K562 (cell line): ENCODE measurements around the gene CNOT6. TPM values are rescaled to one million over a fixed set of nuclear protein-coding genes. Genes with fewer than 3 reads are reported as not detected.

Experiments
- ATAC-seq: fragments of 200-7000 bp; cut with Tn5 transposase; 3 replicates; pipeline ENCODE4 v1.9.1; 2020; ENCODE audit warnings: moderate library complexity
- BruUV-seq: library from RNA; stranded (reverse); fragments of 400-500 nt; replicated peaks from 2 replicates; lab custom pipeline; 2021; lab: Mats Ljungman, UMichigan
- CTCF ChIA-PET: fragments of 300-600 bp; formaldehyde crosslinking; extraction: SDS; loops from one replicate; lab custom pipeline; 2021; ENCODE audit warnings: low intra/inter-chr PET ratio; lab: Yijun Ruan, JAX
- POLR2A ChIA-PET: fragments of 300-600, 350-650 bp; sonication (Branson Sonifier 250); formaldehyde crosslinking; extraction: SDS; loops from one replicate; lab custom pipeline; 2021; ENCODE audit warnings: antibody characterized with exemption, inconsistent platforms; lab: Yijun Ruan, JAX
- DNase-seq, 4 experiments: peaks; one replicate each; pipeline versions ENCODE4 v3.0.0 to v3.0.0-alpha.2; 2011 to 2018; ENCODE audit warnings: low spot score in 3 of 4, mixed read lengths in 3 of 4; ENCODE audit errors: extremely low read depth in 1 of 4
- FAIRE-seq: peaks from 2 replicates; lab custom pipeline; 2011; peaks lifted over from hg19 to GRCh38; lab: Jason Lieb, UNC
- H2AFZ ChIP-seq: 2 replicates; pipeline ENCODE4 v1.6.0; 2011; ENCODE audit warnings: low read depth, low read length, control low read depth, inconsistent platforms
- H3K27ac ChIP-seq: fragments of 200-600 bp; 3 replicates; pipeline ENCODE4 v1.8.0; 2011; ENCODE audit warnings: low read depth, mild to moderate bottlenecking, control low read depth, inconsistent platforms, low read length, moderate library complexity, mixed read lengths; ENCODE audit errors: extremely low read depth
- H3K27me3 ChIP-seq, 2 experiments: fragments of 300-600 bp in 1 of 2; 2 replicates in 1 of 2; 3 replicates in 1 of 2; pipeline versions ENCODE4 v1.6.0 to v1.8.0; 2011; ENCODE audit warnings: inconsistent platforms in 2 of 2, low read length in 2 of 2, mild to moderate bottlenecking in 1 of 2, mixed read lengths in 1 of 2, moderate library complexity in 1 of 2; ENCODE audit not compliant: control insufficient read depth in 2 of 2, insufficient read depth in 2 of 2
- H3K36me3 ChIP-seq: fragments of 300-600 bp; 3 replicates; pipeline ENCODE4 v1.8.0; 2011; ENCODE audit warnings: mild to moderate bottlenecking, low read length, inconsistent platforms; ENCODE audit not compliant: control insufficient read depth, insufficient read depth
- H3K4me1 ChIP-seq, 2 experiments: fragments of 200-600 bp in 1 of 2; replicated peaks in 1 of 2; 2 replicates in 1 of 2; 3 replicates in 1 of 2; pipeline versions ENCODE4 v1.5.1 to v1.8.0; 2011; ENCODE audit warnings: inconsistent platforms in 2 of 2, low read length in 2 of 2, mild to moderate bottlenecking in 1 of 2, mixed read lengths in 1 of 2, moderate library complexity in 1 of 2; ENCODE audit not compliant: control insufficient read depth in 2 of 2, insufficient read depth in 2 of 2
- H3K4me2 ChIP-seq: 2 replicates; pipeline ENCODE4 v1.6.1; 2011; ENCODE audit warnings: low read length, control low read depth, inconsistent platforms, mixed read lengths; ENCODE audit not compliant: insufficient read depth
- H3K4me3 ChIP-seq: fragments of 200-600 bp; sonication (generic), shearing (Covaris generic); 2 replicates; pipeline ENCODE4 v1.5.1; 2016; ENCODE audit warnings: control low read depth, inconsistent platforms
- H3K79me2 ChIP-seq: fragments of 200-600 bp; 3 replicates; pipeline ENCODE4 v1.8.0; 2011; ENCODE audit warnings: low read length, inconsistent platforms; ENCODE audit not compliant: control insufficient read depth, insufficient read depth
- H3K9ac ChIP-seq, 2 experiments: 2 replicates each; pipeline versions ENCODE4 v1.6.0 to v1.6.1; 2011; ENCODE audit warnings: low read depth in 2 of 2, low read length in 2 of 2, control low read depth in 1 of 2, inconsistent platforms in 1 of 2, mild to moderate bottlenecking in 1 of 2, mixed read lengths in 1 of 2; ENCODE audit not compliant: insufficient read depth in 1 of 2
- H3K9me1 ChIP-seq: one replicate; pipeline ENCODE4 v1.6.0; 2011; ENCODE audit warnings: inconsistent platforms, mild to moderate bottlenecking, low read length, moderate library complexity; ENCODE audit not compliant: control insufficient read depth, insufficient read depth
- H3K9me3 ChIP-seq: replicated peaks from 2 replicates; pipeline ENCODE4 v1.5.1; 2011; ENCODE audit warnings: low read depth, low read length, inconsistent platforms; ENCODE audit not compliant: control insufficient read depth, insufficient read depth
- H4K20me1 ChIP-seq: replicated peaks from 2 replicates; pipeline ENCODE4 v1.6.1; 2011; ENCODE audit warnings: low read length, inconsistent platforms, mixed read lengths; ENCODE audit not compliant: control insufficient read depth, insufficient read depth
- CREB3 ChIP-seq: fragments of 450-650 bp; conservative IDR thresholded peaks from 2 replicates; pipeline ENCODE4 v1.6.1; 2016; ENCODE audit warnings: missing genetic modification characterization, low read depth, mild to moderate bottlenecking, missing compliant biosample characterization, moderate library complexity
- DPF2 ChIP-seq: fragments of 450-650 bp; IDR thresholded peaks from 2 replicates; pipeline ENCODE4 v1.6.1; 2016
- IFI16 ChIP-seq: fragments of 250-450 bp; sonication (Bioruptor Pico); IDR thresholded peaks from 2 replicates; pipeline ENCODE4 v2.1.2; 2022; ENCODE audit warnings: mild to moderate bottlenecking, inconsistent platforms
- NFE2 ChIP-seq: IDR thresholded peaks from 2 replicates; pipeline ENCODE4 v1.6.1; 2014; ENCODE audit warnings: antibody characterized with exemption, low read depth
- NR2C2 ChIP-seq, 2 experiments: fragments of 200-800 bp in 1 of 2; sonication (Bioruptor generic) in 1 of 2; sonication (generic) in 1 of 2; formaldehyde crosslinking in 1 of 2; IDR thresholded peaks; 2 replicates each; pipeline versions ENCODE4 v1.6.1 to v1.8.0; 2016 to 2022; ENCODE audit warnings: mild to moderate bottlenecking in 1 of 2, missing compliant biosample characterization in 1 of 2, missing genetic modification characterization in 1 of 2, missing genetic modification reagents in 1 of 2
- PHB2 ChIP-seq: fragments of 450-650 bp; IDR thresholded peaks from 2 replicates; pipeline ENCODE4 v1.6.1; 2017; ENCODE audit warnings: low read depth
- POLR3A ChIP-seq: IDR thresholded peaks from 2 replicates; pipeline ENCODE4 v1.6.1; 2011; ENCODE audit warnings: borderline replicate concordance, mild to moderate bottlenecking, moderate library complexity; ENCODE audit not compliant: insufficient read length, insufficient read depth; ENCODE audit errors: extremely low read depth
- RREB1 ChIP-seq: fragments of 250-450 bp; sonication (Bioruptor Pico); IDR thresholded peaks from 2 replicates; pipeline ENCODE4 v1.4.0; 2020
- SAP30 ChIP-seq: fragments of 200-600 bp; sonication (generic); IDR thresholded peaks from 2 replicates; pipeline ENCODE4 v1.6.1; 2012; ENCODE audit warnings: borderline replicate concordance, low read depth, mild to moderate bottlenecking, moderate library complexity, low read length, control low read depth, inconsistent platforms; ENCODE audit not compliant: insufficient read depth, poor library complexity, severe bottlenecking
- TAF7 ChIP-seq: fragments of 450-650 bp; IDR thresholded peaks from 2 replicates; pipeline ENCODE4 v1.6.1; 2016; ENCODE audit warnings: missing genetic modification characterization, missing compliant biosample characterization
- ZBTB2 ChIP-seq: fragments of 450-650 bp; IDR thresholded peaks from 2 replicates; pipeline ENCODE4 v1.6.1; 2016; ENCODE audit warnings: antibody characterized with exemption
- ZNF699 ChIP-seq: fragments of 250-450 bp; sonication (Bioruptor Pico); IDR thresholded peaks from 2 replicates; pipeline ENCODE4 v1.8.0; 2021; ENCODE audit warnings: mild to moderate bottlenecking, moderate library complexity; ENCODE audit not compliant: insufficient replicate concordance
- WGBS: fragments of 100-300 bp; shearing (Covaris generic); methylation state at CpG from one replicate; pipeline ENCODE4 v1.1.6; 2016; ENCODE audit warnings: low coverage, mixed read lengths; ENCODE audit not compliant: insufficient coverage; ENCODE audit errors: missing lambda C conversion rate; 5-methylcytosine and 5-hydroxymethylcytosine counted together
- in situ Hi-C: fragments of 300-500 bp; cut with MboI; formaldehyde crosslinking; loops from 4 replicates; pipeline ENCODE4 v1.15.0; 2018; ENCODE audit warnings: inconsistent platforms, mixed read lengths
- intact Hi-C: fragments of 100-400 bp; cut with micrococcal nuclease; formaldehyde crosslinking; loops from 2 replicates; pipeline ENCODE4 v1.14.2; 2022
- polyA plus RNA-seq, 8 experiments: library from polyadenylated mRNA; depleted of rRNA in 4 of 8; stranded (reverse) in 5 of 8; unstranded in 3 of 8; fragments of >200 nt; fragmentation: Nextera tagmentation in 2 of 8; fragmentation: Illumina TruSeq in 1 of 8; extraction: Ambion mirVana in 2 of 8; extraction: Trizol in 1 of 8; gene quantifications; 2 replicates each; pipeline versions ENCODE4 v1.2.1 to v1.2.3, GENCODE V29; 2011 to 2014; ENCODE audit warnings: inconsistent platforms in 1 of 8, missing spikeins in 1 of 8
- total RNA-seq, 7 experiments: library from RNA; depleted of rRNA in 6 of 7; stranded (reverse); fragments of >200 nt in 6 of 7; fragmentation: Illumina TruSeq in 2 of 7; extraction: Trizol in 2 of 7; gene quantifications; 2 replicates each; pipeline versions ENCODE4 v1.2.1 to v1.2.3, GENCODE V29; 2011 to 2021; ENCODE audit warnings: low replicate concordance in 1 of 7

Gene CNOT6
- total and polyA plus RNA-seq, 9 of the 15 experiments (the other 6 are each of a cell fraction or from before 2014, with no cell fraction given): 4.9 to 32.4 (median 14.0) TPM

- Histone ChIP-seq H3K4me3 (no peak overlapping the region), H3K9ac (peak overlapping the region in 1 of 2 experiments; percentile 68; a peak in 1 of 4 replicates), H3K9me1 (no peaks in the 10 kb centered on the region), H4K20me1 (0 out of 2 replicates have a peak, but pooled peaks cover 12% of the 10 kb centered on the region), H3K9me3 (no peaks in the 10 kb centered on the region), H2AFZ (no peak overlapping the region), H3K79me2 (no peaks in the 10 kb centered on the region), H3K27ac (no peak overlapping the region), H3K36me3 (no peaks in the 10 kb centered on the region), H3K4me2 (no peak overlapping the region), H3K4me1 (peaks cover 10 to 44% of the 10 kb centered on the region in 2 experiments; a peak in 4 of 5 replicates), H3K27me3 (peaks cover 20 to 33% of the 10 kb centered on the region in 2 experiments; a peak in 4 of 5 replicates)
- CTCF ChIA-PET: no interaction called here
- DNase-seq (no peak), FAIRE-seq (no peak), ATAC-seq (no peak)
- POLR2A ChIA-PET: interaction anchor here (0.6 kb wide), 3 partner anchors 16 to 356 kb away, joined by 3 to 5 read pairs (median 3); no protein-coding TSS in a partner anchor
- 45% methylated on average over 14 of the region's 23 CpGs for WGBS
- BruUV-seq: no TSS peak
- intact Hi-C loops: loop anchor here (5.0 to 10.0 kb wide), 4 partner anchors 55 to 405 kb away; partner anchors contain the start of genes CNOT6 and RASGEF1C
- in situ Hi-C loops: no loop called here
- TF ChIP-seq POLR3A: no peak
- no peak for TF ChIP-seq TAF7
- TF ChIP-seq PHB2: no peak
- no peak for TF ChIP-seq DPF2
- TF ChIP-seq IFI16 (CRISPR knock-in tag): no peak
- TF ChIP-seq NR2C2 (CRISPR knock-in tag; IDR thresholded peaks at IDR 0.05): no peak
- TF ChIP-seq NR2C2 (tag; IDR thresholded peaks at IDR 0.05): no peak
- TF ChIP-seq CREB3 (tag): no peak
- TF ChIP-seq RREB1 (CRISPR knock-in tag): no peak
- no peak for TF ChIP-seq ZBTB2
- no peak for TF ChIP-seq ZNF699 (CRISPR knock-in tag)
- no peak for TF ChIP-seq SAP30
- TF ChIP-seq NFE2: no peak
Measured at GRCh38 chr5:180609817-180610550, 115.8 kb downstream of the CNOT6 start.
